GM19328 (cell line): ENCODE measurements around the gene SOBP.

Source experiments
- ATAC-seq: cut with Tn5 transposase; IDR thresholded peaks from one replicate; pipeline ENCODE4 v1.9.1; 2021; ENCODE audit warnings: mild to moderate bottlenecking, moderate library complexity; ENCODE audit not compliant: unreplicated experiment

SOBP gene

GRCh38 chr6:107707346-107708275, 217.7 kb downstream of the SOBP start:
- ATAC-seq, result no peak

GRCh38 chr6:107708435-107708834, 218.5 kb downstream of the SOBP start:
- ATAC-seq, result no peak

GRCh38 chr6:107709341-107709740, 219.4 kb downstream of the SOBP start:
- ATAC-seq, result no peak
